PFSK-1 (cell line): ENCODE measurements around the gene ZDHHC9.

Experiments used
- FOXP2 ChIP-seq: optimal IDR thresholded peaks from 2 replicates; pipeline ENCODE3; 2011; ENCODE audit warnings: borderline replicate concordance, control low read depth, inconsistent platforms; ENCODE audit not compliant: insufficient read depth; ENCODE audit errors: extremely low read length, extremely low read depth
- POLR2AphosphoS5 ChIP-seq: IDR thresholded peaks from 2 replicates; pipeline ENCODE4 v1.6.1; 2012; ENCODE audit warnings: low read depth, mild to moderate bottlenecking, control low read depth, low read length, moderate library complexity
- SIN3A ChIP-seq: IDR thresholded peaks from 2 replicates; pipeline ENCODE4 v1.6.1; 2012; ENCODE audit warnings: mild to moderate bottlenecking, low read length, moderate library complexity, borderline replicate concordance; ENCODE audit not compliant: insufficient read depth
- TAF1 ChIP-seq: IDR thresholded peaks from 2 replicates; pipeline ENCODE4 v1.6.1; 2012; ENCODE audit warnings: low read length, control low read depth, borderline replicate concordance; ENCODE audit not compliant: insufficient read depth
- TF ChIP-seq, protein P1 (sequence below), 2 experiments: IDR thresholded peaks; 2 replicates each; pipeline versions ENCODE4 v1.6.1 to v1.8.0; 2011 to 2012; ENCODE audit warnings: low read depth in 2 of 2, low read length in 2 of 2, control low read depth in 1 of 2, inconsistent platforms in 1 of 2, mild to moderate bottlenecking in 1 of 2, moderate library complexity in 1 of 2; ENCODE audit not compliant: insufficient read depth in 1 of 2

DNA sequence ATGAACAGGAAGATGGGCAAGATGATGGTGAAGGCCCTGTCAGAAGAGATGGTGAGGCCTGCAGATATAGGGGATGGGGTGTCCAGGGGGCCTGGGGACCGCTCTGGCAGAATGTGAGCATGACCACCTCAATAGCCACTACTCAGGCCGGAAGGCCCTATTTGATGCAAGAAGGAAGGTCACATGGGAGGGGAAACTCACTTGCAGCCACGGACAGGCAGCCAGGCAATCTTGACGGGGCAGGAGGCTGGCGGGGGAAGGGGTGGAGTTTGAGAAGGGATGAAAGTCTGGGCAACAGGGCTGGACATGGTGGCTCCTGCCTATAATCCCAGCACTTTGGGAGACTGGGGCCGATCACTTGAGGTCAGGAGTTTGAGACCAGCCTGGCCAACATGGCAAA is 55.2 kb downstream of the ZDHHC9 start:
- TF ChIP-seq POLR2AphosphoS5 (no peak), SIN3A (no peak), TAF1 (no peak), FOXP2 (no peak)
- TF ChIP-seq, protein P1, sequence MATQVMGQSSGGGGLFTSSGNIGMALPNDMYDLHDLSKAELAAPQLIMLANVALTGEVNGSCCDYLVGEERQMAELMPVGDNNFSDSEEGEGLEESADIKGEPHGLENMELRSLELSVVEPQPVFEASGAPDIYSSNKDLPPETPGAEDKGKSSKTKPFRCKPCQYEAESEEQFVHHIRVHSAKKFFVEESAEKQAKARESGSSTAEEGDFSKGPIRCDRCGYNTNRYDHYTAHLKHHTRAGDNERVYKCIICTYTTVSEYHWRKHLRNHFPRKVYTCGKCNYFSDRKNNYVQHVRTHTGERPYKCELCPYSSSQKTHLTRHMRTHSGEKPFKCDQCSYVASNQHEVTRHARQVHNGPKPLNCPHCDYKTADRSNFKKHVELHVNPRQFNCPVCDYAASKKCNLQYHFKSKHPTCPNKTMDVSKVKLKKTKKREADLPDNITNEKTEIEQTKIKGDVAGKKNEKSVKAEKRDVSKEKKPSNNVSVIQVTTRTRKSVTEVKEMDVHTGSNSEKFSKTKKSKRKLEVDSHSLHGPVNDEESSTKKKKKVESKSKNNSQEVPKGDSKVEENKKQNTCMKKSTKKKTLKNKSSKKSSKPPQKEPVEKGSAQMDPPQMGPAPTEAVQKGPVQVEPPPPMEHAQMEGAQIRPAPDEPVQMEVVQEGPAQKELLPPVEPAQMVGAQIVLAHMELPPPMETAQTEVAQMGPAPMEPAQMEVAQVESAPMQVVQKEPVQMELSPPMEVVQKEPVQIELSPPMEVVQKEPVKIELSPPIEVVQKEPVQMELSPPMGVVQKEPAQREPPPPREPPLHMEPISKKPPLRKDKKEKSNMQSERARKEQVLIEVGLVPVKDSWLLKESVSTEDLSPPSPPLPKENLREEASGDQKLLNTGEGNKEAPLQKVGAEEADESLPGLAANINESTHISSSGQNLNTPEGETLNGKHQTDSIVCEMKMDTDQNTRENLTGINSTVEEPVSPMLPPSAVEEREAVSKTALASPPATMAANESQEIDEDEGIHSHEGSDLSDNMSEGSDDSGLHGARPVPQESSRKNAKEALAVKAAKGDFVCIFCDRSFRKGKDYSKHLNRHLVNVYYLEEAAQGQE (IDR thresholded peaks at IDR 0.05; ENCODE audit: insufficient read depth in 1 of 2, low read depth in 2 of 2, low read length in 2 of 2) = no peak
